IPS-20b (cell line): ENCODE results near the gene PRKCZ.

Experiments
- H3K27ac ChIP-seq: one replicate; pipeline ENCODE4 v1.5.1; 2013; ENCODE audit warnings: low read length
- H3K27me3 ChIP-seq: 2 replicates; pipeline ENCODE4 v1.6.1; 2013; ENCODE audit warnings: mild to moderate bottlenecking, low read length, inconsistent platforms; ENCODE audit not compliant: insufficient read depth
- H3K36me3 ChIP-seq: 2 replicates; pipeline ENCODE4 v1.6.1; 2013; ENCODE audit warnings: low read depth, mild to moderate bottlenecking, inconsistent platforms, low read length, moderate library complexity; ENCODE audit not compliant: insufficient read depth
- H3K4me1 ChIP-seq: 2 replicates; pipeline ENCODE4 v1.6.1; 2013; ENCODE audit warnings: mild to moderate bottlenecking, control low read depth, inconsistent platforms, low read length, moderate library complexity; ENCODE audit not compliant: insufficient read depth
- H3K4me3 ChIP-seq: 2 replicates; pipeline ENCODE4 v1.5.1; 2013; ENCODE audit warnings: mild to moderate bottlenecking, low read length, inconsistent platforms
- H3K9ac ChIP-seq: 2 replicates; pipeline ENCODE4 v1.6.1; 2013; ENCODE audit warnings: low read depth, mild to moderate bottlenecking, inconsistent platforms, low read length, moderate library complexity
- H3K9me3 ChIP-seq: 2 replicates; pipeline ENCODE4 v1.6.1; 2013; ENCODE audit warnings: mild to moderate bottlenecking, low read depth, low read length, inconsistent platforms; ENCODE audit not compliant: insufficient read depth

Gene PRKCZ

GRCh38 chr1:2103266-2103900, 53.2 kb downstream of the PRKCZ start:
- Histone ChIP-seq H3K9me3 (no peaks in the 10 kb centered on the region), H3K36me3 (peaks cover 3% of the 10 kb centered on the region; the same call in 1 of the 2 replicates), H3K9ac (no peak overlapping the region), H3K4me1 (no peaks in the 10 kb centered on the region), H3K27ac (no peak overlapping the region), H3K27me3 (no peaks in the 10 kb centered on the region), H3K4me3 (no peak overlapping the region)

- H3K4me1 ChIP-seq, result no peaks in the 10 kb centered on the region
- H3K9ac ChIP-seq, result no peak overlapping the region
- H3K36me3 ChIP-seq, result peaks cover 3% of the 10 kb centered on the region; the same call in 1 of the 2 replicates
- no peaks in the 10 kb centered on the region for H3K9me3 ChIP-seq
- no peak overlapping the region for H3K4me3 ChIP-seq
- H3K27ac ChIP-seq, result no peak overlapping the region
- H3K27me3 ChIP-seq, result no peaks in the 10 kb centered on the region
Observed at GRCh38 chr1:2103901-2104590, 53.8 kb downstream of the PRKCZ start.

- H3K27ac ChIP-seq, result no peak overlapping the region
Observed at GRCh38 chr1:2104621-2105427, 54.6 kb downstream of the PRKCZ start.

GRCh38 chr1:2105781-2106524, 55.7 kb downstream of the PRKCZ start:
- Histone ChIP-seq H3K27ac (no peak overlapping the region), H3K4me1 (no peaks in the 10 kb centered on the region), H3K4me3 (no peak overlapping the region), H3K9me3 (no peaks in the 10 kb centered on the region), H3K36me3 (peaks cover 3% of the 10 kb centered on the region; the same call in 1 of the 2 replicates), H3K27me3 (no peaks in the 10 kb centered on the region), H3K9ac (no peak overlapping the region)

More at GRCh38 chr1:2104621-2105427, 54.6 kb downstream of the PRKCZ start:
- Histone ChIP-seq H3K4me3 (no peak overlapping the region), H3K9me3 (no peaks in the 10 kb centered on the region), H3K36me3 (peaks cover 3% of the 10 kb centered on the region; the same call in 1 of the 2 replicates), H3K4me1 (no peaks in the 10 kb centered on the region), H3K27me3 (no peaks in the 10 kb centered on the region), H3K9ac (no peak overlapping the region)

GRCh38 chr1:2106659-2107405, 56.6 kb downstream of the PRKCZ start:
- Histone ChIP-seq H3K27ac (no peak overlapping the region), H3K27me3 (no peaks in the 10 kb centered on the region), H3K36me3 (no peaks in the 10 kb centered on the region), H3K4me1 (no peaks in the 10 kb centered on the region), H3K4me3 (no peak overlapping the region), H3K9ac (no peak overlapping the region), H3K9me3 (no peaks in the 10 kb centered on the region)

GRCh38 chr1:2107586-2108212, 57.5 kb downstream of the PRKCZ start:
- Histone ChIP-seq H3K4me3 (no peak overlapping the region), H3K9me3 (no peaks in the 10 kb centered on the region), H3K36me3 (no peaks in the 10 kb centered on the region), H3K4me1 (no peaks in the 10 kb centered on the region), H3K27ac (no peak overlapping the region), H3K9ac (no peak overlapping the region), H3K27me3 (no peaks in the 10 kb centered on the region)

- Histone ChIP-seq H3K9me3 (no peaks in the 10 kb centered on the region), H3K4me1 (no peaks in the 10 kb centered on the region), H3K9ac (no peak overlapping the region), H3K27ac (no peak overlapping the region), H3K4me3 (no peak overlapping the region), H3K36me3 (no peaks in the 10 kb centered on the region), H3K27me3 (no peaks in the 10 kb centered on the region)
Observed at GRCh38 chr1:2108213-2108876, 58.1 kb downstream of the PRKCZ start.

GRCh38 chr1:2108877-2109580, 58.8 kb downstream of the PRKCZ start:
- no peaks in the 10 kb centered on the region for H3K36me3 ChIP-seq
- no peak overlapping the region for H3K9ac ChIP-seq
- no peaks in the 10 kb centered on the region for H3K9me3 ChIP-seq
- H3K4me3 ChIP-seq, result no peak overlapping the region
- no peak overlapping the region for H3K27ac ChIP-seq
- H3K27me3 ChIP-seq, result no peaks in the 10 kb centered on the region
- no peaks in the 10 kb centered on the region for H3K4me1 ChIP-seq

GRCh38 chr1:2109581-2110021, 59.4 kb downstream of the PRKCZ start:
- H3K9ac ChIP-seq, result no peak overlapping the region
- no peak overlapping the region for H3K27ac ChIP-seq
- no peaks in the 10 kb centered on the region for H3K27me3 ChIP-seq
- no peak overlapping the region for H3K4me3 ChIP-seq
- H3K9me3 ChIP-seq, result no peaks in the 10 kb centered on the region
- H3K4me1 ChIP-seq, result no peaks in the 10 kb centered on the region
- H3K36me3 ChIP-seq, result no peaks in the 10 kb centered on the region
